ENCODE measurements around the gene TMEM74B. TPM values are rescaled to one million over a fixed set of nuclear protein-coding genes. Genes with fewer than 3 reads are reported as not detected.

Gene TMEM74B
- total RNA-seq, 1 experiment from 2014 or later = 8.4 TPM

GRCh38 chr20:1199964-1200363 is 15.2 kb upstream of the TMEM74B start:
- TF ChIP-seq IRF2 (CRISPR knock-in tag; IDR thresholded peaks at IDR 0.05; ENCODE audit: borderline replicate concordance, low read depth) (no peak), EMX1 (CRISPR knock-in tag; IDR thresholded peaks at IDR 0.05) (no peak), IRF1 (CRISPR knock-in tag; IDR thresholded peaks at IDR 0.05) (no peak), SP1 (CRISPR knock-in tag; conservative IDR thresholded peaks at IDR 0.05) (no peak), NFATC4 (CRISPR knock-in tag; IDR thresholded peaks at IDR 0.05) (no peak)
- ChIA-PET POLR2A (no interaction called here), CTCF (interaction anchor here (0.9 kb wide), 1 partner anchor 13 kb away, joined by 3 read pairs; no protein-coding TSS in a partner anchor)
- Mint-ChIP-seq H3K9me3 (no peaks in the 10 kb centered on the region), H3K27me3 (ENCODE audit: low read depth) (peaks cover 20% of the 10 kb centered on the region), H3K4me1 (no peaks in the 10 kb centered on the region), H3K4me3 (no peak overlapping the region), H3K36me3 (no peaks in the 10 kb centered on the region), H3K27ac (no peak overlapping the region)
- DNase-seq (ENCODE audit: low spot score) = no peak
- ATAC-seq = no peak

DNA sequence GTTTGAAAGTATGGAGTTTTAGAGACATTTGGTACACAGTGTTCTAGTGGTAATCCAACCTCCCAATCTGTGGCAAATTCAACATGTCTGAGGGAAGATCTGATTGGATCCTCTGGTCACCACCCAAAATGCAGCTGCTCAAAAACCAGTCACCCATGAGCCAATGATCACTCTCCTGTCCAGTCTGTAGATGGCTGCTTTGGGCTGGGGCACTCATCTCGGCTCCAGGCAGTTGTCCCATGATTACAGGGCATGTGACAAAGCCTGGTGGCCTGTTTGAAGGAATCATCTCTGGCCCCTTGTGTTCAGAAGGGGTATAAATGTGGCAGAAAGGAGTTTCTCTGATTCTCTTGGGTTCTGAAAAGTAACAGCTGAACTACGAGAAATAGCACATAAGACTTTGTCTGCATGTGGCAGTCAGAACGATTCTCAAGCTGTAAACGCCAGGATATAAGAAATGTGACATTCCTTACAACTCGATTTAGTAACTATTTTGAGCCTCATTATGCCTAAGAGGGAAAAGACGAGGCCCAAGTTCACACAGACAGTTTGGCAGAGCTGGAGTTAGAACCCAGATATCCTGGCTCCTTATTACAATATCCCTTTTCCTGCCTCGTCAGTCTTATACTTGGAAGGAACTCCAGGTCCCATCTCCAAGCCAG is 14.6 kb upstream of the TMEM74B start:
- H3K9me3 Mint-ChIP-seq = no peaks in the 10 kb centered on the region
- H3K4me1 Mint-ChIP-seq = no peaks in the 10 kb centered on the region
- peaks cover 20% of the 10 kb centered on the region for H3K27me3 Mint-ChIP-seq (ENCODE audit: low read depth)
- no peak for DNase-seq (ENCODE audit: low spot score)
- H3K36me3 Mint-ChIP-seq = no peaks in the 10 kb centered on the region
- no peak overlapping the region for H3K4me3 Mint-ChIP-seq
- ATAC-seq = no peak
- POLR2A ChIA-PET = no interaction called here
- CTCF ChIA-PET = interaction anchor here (0.7 to 1.0 kb wide), 2 partner anchors 11 to 13 kb away, joined by 3 read pairs; no protein-coding TSS in a partner anchor
- H3K27ac Mint-ChIP-seq = no peak overlapping the region
- no peak for TF ChIP-seq ZNF219 (CRISPR knock-in tag; IDR thresholded peaks at IDR 0.05; ENCODE audit: borderline replicate concordance)
- no peak for TF ChIP-seq SMAD3 (CRISPR knock-in tag; IDR thresholded peaks at IDR 0.05; ENCODE audit: borderline replicate concordance)
- no peak for TF ChIP-seq OVOL2 (CRISPR knock-in tag; IDR thresholded peaks at IDR 0.05; ENCODE audit: borderline replicate concordance)
- no peak for TF ChIP-seq ELF4 (CRISPR knock-in tag; IDR thresholded peaks at IDR 0.05; ENCODE audit: low read depth)
- no peak for TF ChIP-seq ZNF396 (CRISPR knock-in tag; IDR thresholded peaks at IDR 0.05; ENCODE audit: borderline replicate concordance)
- TF ChIP-seq PRRX2 (CRISPR knock-in tag; IDR thresholded peaks at IDR 0.05) = no peak

DNA sequence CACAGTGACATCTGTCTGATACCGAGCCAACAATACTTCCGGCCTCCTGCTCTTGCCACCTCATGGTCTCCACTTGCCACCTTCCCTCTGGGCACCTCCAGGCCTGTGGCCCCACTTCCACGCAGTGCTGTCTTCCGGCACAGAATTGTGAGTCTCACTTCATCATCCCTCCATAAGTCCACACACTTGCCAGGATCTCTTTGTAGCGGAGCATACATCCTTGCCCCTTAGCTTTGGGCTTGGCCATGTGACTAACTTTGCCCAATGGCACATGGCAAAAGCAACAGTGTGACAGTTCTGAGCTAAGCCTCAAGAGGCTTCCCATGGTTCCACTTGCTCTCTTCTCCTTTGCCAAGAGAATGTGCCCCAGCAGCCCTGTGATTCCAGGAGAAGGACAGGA is 14.0 kb upstream of the TMEM74B start:
- no peaks in the 10 kb centered on the region for H3K9me3 Mint-ChIP-seq
- no peak for ATAC-seq
- H3K27me3 Mint-ChIP-seq (ENCODE audit: low read depth) = peaks cover 20% of the 10 kb centered on the region
- ChIA-PET POLR2A (no interaction called here), CTCF (interaction anchor here (0.7 to 1.0 kb wide), 2 partner anchors 11 to 14 kb away, joined by 3 read pairs; no protein-coding TSS in a partner anchor)
- no peak for DNase-seq (ENCODE audit: low spot score)
- no peak overlapping the region for H3K4me3 Mint-ChIP-seq
- H3K27ac Mint-ChIP-seq = no peak overlapping the region
- no peaks in the 10 kb centered on the region for H3K4me1 Mint-ChIP-seq
- H3K36me3 Mint-ChIP-seq = no peaks in the 10 kb centered on the region
- TF ChIP-seq, protein P1, sequence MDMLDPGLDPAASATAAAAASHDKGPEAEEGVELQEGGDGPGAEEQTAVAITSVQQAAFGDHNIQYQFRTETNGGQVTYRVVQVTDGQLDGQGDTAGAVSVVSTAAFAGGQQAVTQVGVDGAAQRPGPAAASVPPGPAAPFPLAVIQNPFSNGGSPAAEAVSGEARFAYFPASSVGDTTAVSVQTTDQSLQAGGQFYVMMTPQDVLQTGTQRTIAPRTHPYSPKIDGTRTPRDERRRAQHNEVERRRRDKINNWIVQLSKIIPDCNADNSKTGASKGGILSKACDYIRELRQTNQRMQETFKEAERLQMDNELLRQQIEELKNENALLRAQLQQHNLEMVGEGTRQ (CRISPR knock-in tag; IDR thresholded peaks at IDR 0.05) = no peak; the same call in 1 of the 2 replicates
- no peak for TF ChIP-seq ZNF219 (CRISPR knock-in tag; IDR thresholded peaks at IDR 0.05; ENCODE audit: borderline replicate concordance)
- no peak for TF ChIP-seq NFYB (CRISPR knock-in tag; conservative IDR thresholded peaks at IDR 0.05; ENCODE audit: low read depth)
- no peak for TF ChIP-seq SP1 (CRISPR knock-in tag; conservative IDR thresholded peaks at IDR 0.05)
- no peak for TF ChIP-seq CREM (CRISPR knock-in tag; IDR thresholded peaks at IDR 0.05)
- TF ChIP-seq, protein P2, sequence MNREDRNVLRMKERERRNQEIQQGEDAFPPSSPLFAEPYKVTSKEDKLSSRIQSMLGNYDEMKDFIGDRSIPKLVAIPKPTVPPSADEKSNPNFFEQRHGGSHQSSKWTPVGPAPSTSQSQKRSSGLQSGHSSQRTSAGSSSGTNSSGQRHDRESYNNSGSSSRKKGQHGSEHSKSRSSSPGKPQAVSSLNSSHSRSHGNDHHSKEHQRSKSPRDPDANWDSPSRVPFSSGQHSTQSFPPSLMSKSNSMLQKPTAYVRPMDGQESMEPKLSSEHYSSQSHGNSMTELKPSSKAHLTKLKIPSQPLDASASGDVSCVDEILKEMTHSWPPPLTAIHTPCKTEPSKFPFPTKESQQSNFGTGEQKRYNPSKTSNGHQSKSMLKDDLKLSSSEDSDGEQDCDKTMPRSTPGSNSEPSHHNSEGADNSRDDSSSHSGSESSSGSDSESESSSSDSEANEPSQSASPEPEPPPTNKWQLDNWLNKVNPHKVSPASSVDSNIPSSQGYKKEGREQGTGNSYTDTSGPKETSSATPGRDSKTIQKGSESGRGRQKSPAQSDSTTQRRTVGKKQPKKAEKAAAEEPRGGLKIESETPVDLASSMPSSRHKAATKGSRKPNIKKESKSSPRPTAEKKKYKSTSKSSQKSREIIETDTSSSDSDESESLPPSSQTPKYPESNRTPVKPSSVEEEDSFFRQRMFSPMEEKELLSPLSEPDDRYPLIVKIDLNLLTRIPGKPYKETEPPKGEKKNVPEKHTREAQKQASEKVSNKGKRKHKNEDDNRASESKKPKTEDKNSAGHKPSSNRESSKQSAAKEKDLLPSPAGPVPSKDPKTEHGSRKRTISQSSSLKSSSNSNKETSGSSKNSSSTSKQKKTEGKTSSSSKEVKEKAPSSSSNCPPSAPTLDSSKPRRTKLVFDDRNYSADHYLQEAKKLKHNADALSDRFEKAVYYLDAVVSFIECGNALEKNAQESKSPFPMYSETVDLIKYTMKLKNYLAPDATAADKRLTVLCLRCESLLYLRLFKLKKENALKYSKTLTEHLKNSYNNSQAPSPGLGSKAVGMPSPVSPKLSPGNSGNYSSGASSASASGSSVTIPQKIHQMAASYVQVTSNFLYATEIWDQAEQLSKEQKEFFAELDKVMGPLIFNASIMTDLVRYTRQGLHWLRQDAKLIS (CRISPR knock-in tag; IDR thresholded peaks at IDR 0.05; ENCODE audit: borderline replicate concordance) = no peak
- TF ChIP-seq, protein P3, sequence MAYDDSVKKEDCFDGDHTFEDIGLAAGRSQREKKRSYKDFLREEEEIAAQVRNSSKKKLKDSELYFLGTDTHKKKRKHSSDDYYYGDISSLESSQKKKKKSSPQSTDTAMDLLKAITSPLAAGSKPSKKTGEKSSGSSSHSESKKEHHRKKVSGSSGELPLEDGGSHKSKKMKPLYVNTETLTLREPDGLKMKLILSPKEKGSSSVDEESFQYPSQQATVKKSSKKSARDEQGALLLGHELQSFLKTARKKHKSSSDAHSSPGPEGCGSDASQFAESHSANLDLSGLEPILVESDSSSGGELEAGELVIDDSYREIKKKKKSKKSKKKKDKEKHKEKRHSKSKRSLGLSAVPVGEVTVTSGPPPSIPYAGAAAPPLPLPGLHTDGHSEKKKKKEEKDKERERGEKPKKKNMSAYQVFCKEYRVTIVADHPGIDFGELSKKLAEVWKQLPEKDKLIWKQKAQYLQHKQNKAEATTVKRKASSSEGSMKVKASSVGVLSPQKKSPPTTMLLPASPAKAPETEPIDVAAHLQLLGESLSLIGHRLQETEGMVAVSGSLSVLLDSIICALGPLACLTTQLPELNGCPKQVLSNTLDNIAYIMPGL (CRISPR knock-in tag; IDR thresholded peaks at IDR 0.05) = no peak
- TF ChIP-seq MYBL2 (CRISPR knock-in tag; IDR thresholded peaks at IDR 0.05) = no peak
- no peak for TF ChIP-seq NR2C2 (CRISPR knock-in tag; IDR thresholded peaks at IDR 0.05)
- TF ChIP-seq, protein P4, sequence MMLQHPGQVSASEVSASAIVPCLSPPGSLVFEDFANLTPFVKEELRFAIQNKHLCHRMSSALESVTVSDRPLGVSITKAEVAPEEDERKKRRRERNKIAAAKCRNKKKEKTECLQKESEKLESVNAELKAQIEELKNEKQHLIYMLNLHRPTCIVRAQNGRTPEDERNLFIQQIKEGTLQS (CRISPR knock-in tag; conservative IDR thresholded peaks at IDR 0.05) = no peak
- no peak for TF ChIP-seq FOXP4 (CRISPR knock-in tag; IDR thresholded peaks at IDR 0.05)
- no peak for TF ChIP-seq ZNF263 (CRISPR knock-in tag; IDR thresholded peaks at IDR 0.05; ENCODE audit: low read depth)
- no peak for TF ChIP-seq GTF2I (CRISPR knock-in tag; conservative IDR thresholded peaks at IDR 0.05)
- no peak for TF ChIP-seq ESRRA (CRISPR knock-in tag; IDR thresholded peaks at IDR 0.05; ENCODE audit: borderline replicate concordance)
- no peak for TF ChIP-seq ZNF396 (CRISPR knock-in tag; IDR thresholded peaks at IDR 0.05; ENCODE audit: borderline replicate concordance)

Measured in WTC11 (cell line).